ENCODE results near the gene TELO2. TPM values are rescaled to one million over a fixed set of nuclear protein-coding genes. Genes with fewer than 3 reads are reported as not detected.

The TELO2 gene
- total RNA-seq, 1 experiment from 2014 or later: 65.4 TPM

DNA sequence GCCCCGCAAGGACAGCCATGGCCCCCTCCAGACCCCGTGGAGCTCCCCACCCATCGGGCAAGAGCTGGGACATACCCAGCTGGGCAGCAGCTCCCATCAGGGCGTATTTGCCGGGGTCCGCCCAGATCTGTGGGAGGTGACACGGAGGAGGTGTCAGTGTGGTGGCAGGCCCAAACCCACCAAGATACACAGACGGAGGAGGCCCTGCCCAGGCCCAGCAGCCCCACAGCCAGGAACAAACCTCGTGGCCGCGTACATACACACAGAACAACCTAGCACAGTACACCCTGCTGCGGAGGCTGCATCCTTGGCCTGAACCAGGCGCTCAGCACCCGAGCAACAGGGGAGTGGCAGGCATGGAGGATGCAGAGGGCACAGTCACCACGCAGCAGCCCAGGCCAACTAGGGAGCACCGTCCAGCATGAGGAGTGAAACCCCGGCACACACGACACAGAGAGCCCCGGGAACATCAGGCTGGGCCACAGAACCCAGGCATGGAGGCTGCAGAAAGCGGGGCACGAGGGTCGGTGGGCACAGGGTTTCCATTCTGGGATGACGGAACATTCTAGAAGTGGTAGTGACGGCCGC is 43.9 kb upstream of the TELO2 start:
- no peak overlapping the region for H3K27ac ChIP-seq (ENCODE audit: low read length)
- H3K9me3 ChIP-seq (ENCODE audit: control insufficient read depth, insufficient read depth, low read depth, low read length): no peaks in the 10 kb centered on the region
- H3K4me3 ChIP-seq (ENCODE audit: low read depth in 2 of 2, low read length in 2 of 2): no peak overlapping the region
- DNase-seq (ENCODE audit: low read depth, low spot score) (no peak), ATAC-seq (no peak)
- ChIA-PET CTCF (no interaction called here), POLR2A (no interaction called here)
- no peaks in the 10 kb centered on the region for H3K4me1 ChIP-seq (ENCODE audit: control insufficient read depth, insufficient read depth, low read length)
- no TSS peak for BruUV-seq (replicated peaks)
- no peaks in the 10 kb centered on the region for H3K27me3 ChIP-seq (ENCODE audit: control insufficient read depth, insufficient read depth, low read length)
- intact Hi-C loops (cut with micrococcal nuclease; ENCODE audit: unreplicated experiment) (no loop called here), in situ Hi-C loops (cut with HindIII; ENCODE audit: low pct_unique_long_range_greater_than_20kb, low sequenced_read_pairs) (no loop called here)
- H3K36me3 ChIP-seq (ENCODE audit: control insufficient read depth, insufficient read depth, low read length): no peaks in the 10 kb centered on the region; the same call in 1 of the 2 replicates
- no peak for TF ChIP-seq TCF7L2 (IDR thresholded peaks at IDR 0.05; ENCODE audit: low read depth, low read length)
- TF ChIP-seq, protein P1, sequence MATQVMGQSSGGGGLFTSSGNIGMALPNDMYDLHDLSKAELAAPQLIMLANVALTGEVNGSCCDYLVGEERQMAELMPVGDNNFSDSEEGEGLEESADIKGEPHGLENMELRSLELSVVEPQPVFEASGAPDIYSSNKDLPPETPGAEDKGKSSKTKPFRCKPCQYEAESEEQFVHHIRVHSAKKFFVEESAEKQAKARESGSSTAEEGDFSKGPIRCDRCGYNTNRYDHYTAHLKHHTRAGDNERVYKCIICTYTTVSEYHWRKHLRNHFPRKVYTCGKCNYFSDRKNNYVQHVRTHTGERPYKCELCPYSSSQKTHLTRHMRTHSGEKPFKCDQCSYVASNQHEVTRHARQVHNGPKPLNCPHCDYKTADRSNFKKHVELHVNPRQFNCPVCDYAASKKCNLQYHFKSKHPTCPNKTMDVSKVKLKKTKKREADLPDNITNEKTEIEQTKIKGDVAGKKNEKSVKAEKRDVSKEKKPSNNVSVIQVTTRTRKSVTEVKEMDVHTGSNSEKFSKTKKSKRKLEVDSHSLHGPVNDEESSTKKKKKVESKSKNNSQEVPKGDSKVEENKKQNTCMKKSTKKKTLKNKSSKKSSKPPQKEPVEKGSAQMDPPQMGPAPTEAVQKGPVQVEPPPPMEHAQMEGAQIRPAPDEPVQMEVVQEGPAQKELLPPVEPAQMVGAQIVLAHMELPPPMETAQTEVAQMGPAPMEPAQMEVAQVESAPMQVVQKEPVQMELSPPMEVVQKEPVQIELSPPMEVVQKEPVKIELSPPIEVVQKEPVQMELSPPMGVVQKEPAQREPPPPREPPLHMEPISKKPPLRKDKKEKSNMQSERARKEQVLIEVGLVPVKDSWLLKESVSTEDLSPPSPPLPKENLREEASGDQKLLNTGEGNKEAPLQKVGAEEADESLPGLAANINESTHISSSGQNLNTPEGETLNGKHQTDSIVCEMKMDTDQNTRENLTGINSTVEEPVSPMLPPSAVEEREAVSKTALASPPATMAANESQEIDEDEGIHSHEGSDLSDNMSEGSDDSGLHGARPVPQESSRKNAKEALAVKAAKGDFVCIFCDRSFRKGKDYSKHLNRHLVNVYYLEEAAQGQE (IDR thresholded peaks at IDR 0.05; ENCODE audit: insufficient read depth in 1 of 2, low read depth in 2 of 2, low read length in 1 of 2): no peak
- TF ChIP-seq, protein P2, sequence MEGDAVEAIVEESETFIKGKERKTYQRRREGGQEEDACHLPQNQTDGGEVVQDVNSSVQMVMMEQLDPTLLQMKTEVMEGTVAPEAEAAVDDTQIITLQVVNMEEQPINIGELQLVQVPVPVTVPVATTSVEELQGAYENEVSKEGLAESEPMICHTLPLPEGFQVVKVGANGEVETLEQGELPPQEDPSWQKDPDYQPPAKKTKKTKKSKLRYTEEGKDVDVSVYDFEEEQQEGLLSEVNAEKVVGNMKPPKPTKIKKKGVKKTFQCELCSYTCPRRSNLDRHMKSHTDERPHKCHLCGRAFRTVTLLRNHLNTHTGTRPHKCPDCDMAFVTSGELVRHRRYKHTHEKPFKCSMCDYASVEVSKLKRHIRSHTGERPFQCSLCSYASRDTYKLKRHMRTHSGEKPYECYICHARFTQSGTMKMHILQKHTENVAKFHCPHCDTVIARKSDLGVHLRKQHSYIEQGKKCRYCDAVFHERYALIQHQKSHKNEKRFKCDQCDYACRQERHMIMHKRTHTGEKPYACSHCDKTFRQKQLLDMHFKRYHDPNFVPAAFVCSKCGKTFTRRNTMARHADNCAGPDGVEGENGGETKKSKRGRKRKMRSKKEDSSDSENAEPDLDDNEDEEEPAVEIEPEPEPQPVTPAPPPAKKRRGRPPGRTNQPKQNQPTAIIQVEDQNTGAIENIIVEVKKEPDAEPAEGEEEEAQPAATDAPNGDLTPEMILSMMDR (IDR thresholded peaks at IDR 0.05): no peak
- no peak for TF ChIP-seq POLR2AphosphoS5 (IDR thresholded peaks at IDR 0.05; ENCODE audit: low read depth, low read length)
- TF ChIP-seq SIN3A (IDR thresholded peaks at IDR 0.05; ENCODE audit: borderline replicate concordance, insufficient read depth, low read depth, low read length): no peak

DNA sequence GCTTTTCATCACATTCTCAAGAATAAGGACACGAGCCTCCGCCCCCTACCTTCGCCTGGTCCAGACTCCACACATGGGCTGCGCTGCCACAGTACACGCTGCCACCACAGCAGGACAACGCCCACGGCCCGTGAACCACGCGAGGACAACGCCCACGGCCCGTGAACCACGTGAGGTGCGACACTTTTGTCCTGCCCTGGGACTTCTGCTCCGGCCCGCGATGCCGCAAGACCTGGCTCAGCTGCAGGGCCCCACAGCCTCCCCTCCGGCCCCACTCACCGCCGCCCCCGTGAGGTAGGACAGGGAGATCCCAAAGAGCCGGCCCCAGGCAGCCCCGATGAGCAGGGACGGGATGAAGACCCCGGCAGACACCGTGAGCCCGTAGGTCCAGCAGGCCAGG is 42.9 kb upstream of the TELO2 start:
- no peak for DNase-seq (ENCODE audit: low read depth, low spot score)
- H3K36me3 ChIP-seq (ENCODE audit: control insufficient read depth, insufficient read depth, low read length): no peaks in the 10 kb centered on the region; the same call in 1 of the 2 replicates
- H3K27me3 ChIP-seq (ENCODE audit: control insufficient read depth, insufficient read depth, low read length): no peaks in the 10 kb centered on the region
- intact Hi-C loops (cut with micrococcal nuclease; ENCODE audit: unreplicated experiment) (no loop called here), in situ Hi-C loops (cut with HindIII; ENCODE audit: low pct_unique_long_range_greater_than_20kb, low sequenced_read_pairs) (no loop called here)
- ChIA-PET POLR2A (no interaction called here), CTCF (no interaction called here)
- no TSS peak for BruUV-seq (replicated peaks)
- H3K4me3 ChIP-seq (ENCODE audit: low read depth in 2 of 2, low read length in 2 of 2): no peak overlapping the region
- no peaks in the 10 kb centered on the region for H3K4me1 ChIP-seq (ENCODE audit: control insufficient read depth, insufficient read depth, low read length)
- H3K27ac ChIP-seq (ENCODE audit: low read length): no peak overlapping the region
- ATAC-seq: no peak
- TF ChIP-seq POLR2AphosphoS5 (IDR thresholded peaks at IDR 0.05; ENCODE audit: low read depth, low read length) (no peak), SIN3A (IDR thresholded peaks at IDR 0.05; ENCODE audit: borderline replicate concordance, insufficient read depth, low read depth, low read length) (no peak), TCF7L2 (IDR thresholded peaks at IDR 0.05; ENCODE audit: low read depth, low read length) (no peak)
- TF ChIP-seq, protein P2 (IDR thresholded peaks at IDR 0.05): no peak; the same call in 1 of the 2 replicates
- TF ChIP-seq, protein P1 (IDR thresholded peaks at IDR 0.05; ENCODE audit: insufficient read depth in 1 of 2, low read depth in 2 of 2, low read length in 1 of 2): no peak
- H3K9me3 ChIP-seq (ENCODE audit: control insufficient read depth, insufficient read depth, low read depth, low read length): no peaks in the 10 kb centered on the region
